HCT116 (cell line): ENCODE measurements around the gene GGT5.

Experiments
- CTCF ChIP-seq, 3 experiments: fragments of 200-600 bp in 1 of 3; sonication (generic) in 1 of 3; IDR thresholded peaks in 2 of 3; conservative IDR thresholded peaks in 1 of 3; 2 replicates each; pipeline ENCODE4 v1.5.1; 2012 to 2017; ENCODE audit warnings: low read depth in 2 of 3, low read length in 2 of 3, antibody characterized with exemption in 1 of 3, borderline replicate concordance in 1 of 3, control low read depth in 1 of 3, mild to moderate bottlenecking in 1 of 3, mixed read lengths in 1 of 3, mixed run types in 1 of 3, moderate library complexity in 1 of 3; ENCODE audit not compliant: insufficient read depth in 1 of 3
- EZH2 ChIP-seq: fragments of 200-600 bp; sonication (generic); IDR thresholded peaks from 2 replicates; pipeline ENCODE4 v1.6.1; 2017; ENCODE audit warnings: antibody characterized with exemption, mixed run types
- JUND ChIP-seq: IDR thresholded peaks from 2 replicates; pipeline ENCODE4 v1.6.1; 2012
- MAX ChIP-seq: IDR thresholded peaks from 2 replicates; pipeline ENCODE4 v1.6.1; 2012
- POLR2A ChIP-seq: IDR thresholded peaks from 2 replicates; pipeline ENCODE4 v1.7.0; 2011; ENCODE audit warnings: borderline replicate concordance; ENCODE audit not compliant: insufficient read depth, insufficient read length; ENCODE audit errors: extremely low read depth
- ZNF274 ChIP-seq: fragments of 200-500 bp; sonication (Bioruptor generic); IDR thresholded peaks from 2 replicates; pipeline ENCODE4 v1.6.1; 2014; ENCODE audit warnings: mild to moderate bottlenecking, low read depth, low read length, inconsistent platforms

DNA sequence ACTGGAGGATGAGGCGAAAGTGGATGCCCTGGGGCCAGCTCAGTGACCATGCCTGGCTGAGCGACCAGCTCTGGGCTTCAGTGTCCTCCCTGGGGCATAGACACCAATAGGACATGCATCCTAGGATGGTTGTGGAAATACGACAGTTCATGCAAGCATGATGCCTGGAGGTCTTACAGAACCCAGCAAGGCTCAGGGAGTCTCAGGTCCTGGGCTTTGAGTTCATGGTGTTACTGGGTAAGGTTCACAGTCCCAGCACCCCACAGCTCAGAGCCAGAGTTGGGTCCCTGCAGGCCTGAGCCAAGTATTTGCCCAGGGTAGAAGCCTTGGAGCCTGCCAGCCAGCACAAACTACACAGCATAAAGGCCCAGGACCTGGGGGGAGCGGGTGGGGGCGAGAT lies 67.8 kb downstream of the GGT5 start:
- TF ChIP-seq ZNF274 (no peak), JUND (no peak), MAX (no peak), POLR2A (no peak), CTCF (IDR thresholded peaks at IDR 0.05 in 2 of 3, conservative IDR thresholded peaks at IDR 0.05 in 1 of 3; ENCODE audit: borderline replicate concordance in 1 of 3, insufficient read depth in 1 of 3, low read depth in 2 of 3, low read length in 2 of 3) (no peak), EZH2 (no peak)
